Gastrocnemius medialis (tissue), 4 donors: Measurements from ENCODE around the gene SLC6A18. TPM values are rescaled to one million over a fixed set of nuclear protein-coding genes. Genes with fewer than 3 reads are reported as not detected.
"Not testable (repeated sequence)": the region's sequence is repeated elsewhere in the genome, so short reads cannot be mapped to it uniquely, and the experiment has no call there.

Source experiments
- ATAC-seq, 2 donors: fragments of 150-250 bp; one replicate each; pipeline ENCODE4 v1.9.1; 2016
- DNase-seq, 2 donors: peaks; one replicate each; pipeline ENCODE4 v3.0.0-alpha.2; 2019
- H3K27ac ChIP-seq, 4 donors: fragments of 200-600 bp; sonication (generic); 1 replicate in 1 of 4; 2 replicates in 3 of 4; pipeline ENCODE4 v1.5.1; 2016 to 2018; ENCODE audit warnings: mild to moderate bottlenecking in 2 of 4, moderate library complexity in 1 of 4
- H3K27me3 ChIP-seq, 3 donors: fragments of 200-600 bp; sonication (generic) in 2 of 3; 1 replicate in 1 of 3; 2 replicates in 2 of 3; pipeline versions ENCODE4 v1.5.1 to v1.6.0; 2016 to 2019; ENCODE audit warnings: mild to moderate bottlenecking in 1 of 3, moderate library complexity in 1 of 3
- H3K36me3 ChIP-seq, 2 donors: fragments of 200-600 bp; sonication (generic) in 1 of 2; one replicate each; pipeline ENCODE4 v1.5.1; 2017 to 2018
- H3K4me1 ChIP-seq, 2 donors: fragments of 200-600 bp; sonication (generic) in 1 of 2; one replicate each; pipeline ENCODE4 v1.5.1; 2016 to 2017; ENCODE audit warnings: mild to moderate bottlenecking in 2 of 2
- H3K4me3 ChIP-seq, 4 donors: fragments of 200-600 bp; sonication (generic) in 3 of 4; 1 replicate in 1 of 4; 2 replicates in 3 of 4; pipeline ENCODE4 v1.5.1; 2016 to 2019; ENCODE audit warnings: mild to moderate bottlenecking in 2 of 4
- H3K9me3 ChIP-seq, 3 donors: fragments of 200-600 bp; sonication (generic) in 2 of 3; 1 replicate in 1 of 3; 2 replicates in 2 of 3; pipeline ENCODE4 v1.5.1; 2016 to 2019
- POLR2A ChIP-seq, 2 donors: fragments of 450-650 bp; IDR thresholded peaks; one replicate each; pipeline ENCODE4 v1.6.1; 2017; ENCODE audit warnings: antibody characterized with exemption in 2 of 2, mild to moderate bottlenecking in 2 of 2, moderate library complexity in 2 of 2
- in situ Hi-C, 4 donors: fragments of 200-750 bp; cut with MboI; loops; one replicate each; pipeline versions ENCODE4 v1.15.0 to v1.8.0; 2017; ENCODE audit warnings: low sequenced_read_pairs in 4 of 4
- intact Hi-C: fragments of 100-400 bp; cut with DNase I; formaldehyde crosslinking; loops from one replicate; pipeline ENCODE4 v1.15.1; 2023; ENCODE audit warnings: low total_unique reads
- total RNA-seq, 4 donors: library from RNA; depleted of rRNA; stranded (reverse); fragments of >200 nt; gene quantifications; one replicate each; pipeline versions ENCODE4 v1.1.0 to v1.2.3, GENCODE V29; 2016
- TF ChIP-seq, protein P1 (sequence below), 5 experiments: fragments of 450-650 bp in 3 of 5; fragments of 200-600 bp in 2 of 5; sonication (generic) in 2 of 5; IDR thresholded peaks in 4 of 5; conservative IDR thresholded peaks in 1 of 5; 1 replicate in 4 of 5; 2 replicates in 1 of 5; pipeline ENCODE4 v1.5.1; 2016 to 2019; ENCODE audit warnings: antibody characterized with exemption in 5 of 5, mild to moderate bottlenecking in 3 of 5, moderate library complexity in 3 of 5

The SLC6A18 gene
- total RNA-seq, 4 donors from 2014 or later: not detected

DNA sequence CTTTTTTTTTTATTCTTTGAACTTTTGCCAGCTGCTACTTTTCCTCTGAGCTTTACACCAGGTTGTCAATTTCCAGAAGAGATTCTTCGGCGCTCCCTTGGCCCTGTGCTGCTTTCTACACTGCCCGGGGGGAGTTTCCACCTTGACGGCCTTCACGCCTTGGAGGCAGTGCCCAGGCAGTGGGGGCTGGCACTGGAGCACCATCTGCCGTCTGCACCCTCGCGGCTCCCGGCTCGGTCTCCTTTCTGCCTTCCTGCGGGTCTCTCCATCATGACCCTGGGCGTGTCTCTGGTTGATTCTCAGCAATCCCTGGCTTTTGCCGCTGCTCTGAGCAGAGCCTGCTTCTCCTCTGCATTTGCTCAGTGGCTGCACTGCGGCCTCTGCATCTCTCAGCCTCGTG is 2.9 kb downstream of the SLC6A18 start:
- DNase-seq: no peak
- ATAC-seq: no peak
- no peaks in the 10 kb centered on the region for H3K36me3 ChIP-seq
- in situ Hi-C loops: no loop called here
- H3K4me3 ChIP-seq: no peak overlapping the region
- H3K27ac ChIP-seq: no peak overlapping the region
- H3K4me1 ChIP-seq: peaks cover 5 to 7% of the 10 kb centered on the region in 2 donors
- H3K27me3 ChIP-seq: peaks cover 0 to 4% (median 0%) of the 10 kb centered on the region in 3 donors
- intact Hi-C loops: no loop called here
- no peak for TF ChIP-seq POLR2A (IDR thresholded peaks at IDR 0.05)
- TF ChIP-seq, protein P1, sequence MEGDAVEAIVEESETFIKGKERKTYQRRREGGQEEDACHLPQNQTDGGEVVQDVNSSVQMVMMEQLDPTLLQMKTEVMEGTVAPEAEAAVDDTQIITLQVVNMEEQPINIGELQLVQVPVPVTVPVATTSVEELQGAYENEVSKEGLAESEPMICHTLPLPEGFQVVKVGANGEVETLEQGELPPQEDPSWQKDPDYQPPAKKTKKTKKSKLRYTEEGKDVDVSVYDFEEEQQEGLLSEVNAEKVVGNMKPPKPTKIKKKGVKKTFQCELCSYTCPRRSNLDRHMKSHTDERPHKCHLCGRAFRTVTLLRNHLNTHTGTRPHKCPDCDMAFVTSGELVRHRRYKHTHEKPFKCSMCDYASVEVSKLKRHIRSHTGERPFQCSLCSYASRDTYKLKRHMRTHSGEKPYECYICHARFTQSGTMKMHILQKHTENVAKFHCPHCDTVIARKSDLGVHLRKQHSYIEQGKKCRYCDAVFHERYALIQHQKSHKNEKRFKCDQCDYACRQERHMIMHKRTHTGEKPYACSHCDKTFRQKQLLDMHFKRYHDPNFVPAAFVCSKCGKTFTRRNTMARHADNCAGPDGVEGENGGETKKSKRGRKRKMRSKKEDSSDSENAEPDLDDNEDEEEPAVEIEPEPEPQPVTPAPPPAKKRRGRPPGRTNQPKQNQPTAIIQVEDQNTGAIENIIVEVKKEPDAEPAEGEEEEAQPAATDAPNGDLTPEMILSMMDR (IDR thresholded peaks at IDR 0.05 in 4 of 5, conservative IDR thresholded peaks at IDR 0.05 in 1 of 5): no peak
- no peaks in the 10 kb centered on the region for H3K9me3 ChIP-seq

DNA sequence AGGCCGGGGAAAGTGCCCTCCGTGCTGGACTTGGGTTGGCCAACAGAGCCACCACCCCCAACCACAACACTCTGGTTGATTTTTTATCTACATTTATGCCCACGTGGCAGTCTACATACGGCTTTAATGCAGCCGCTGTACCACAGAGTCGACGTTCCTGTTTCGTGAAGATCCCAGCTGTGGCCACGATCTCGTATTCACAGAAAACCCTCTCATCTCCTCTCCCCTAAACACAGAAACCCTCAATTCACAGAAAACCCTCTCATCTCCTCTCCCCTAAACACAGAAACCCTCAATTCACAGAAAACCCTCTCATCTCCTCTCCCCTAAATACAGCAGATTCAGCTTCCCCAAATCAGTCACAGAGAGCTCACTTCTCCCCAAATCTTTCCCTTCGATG is 3.8 kb downstream of the SLC6A18 start:
- H3K4me3 ChIP-seq, DNase-seq, ATAC-seq, H3K9me3 ChIP-seq, intact Hi-C loops, in situ Hi-C loops, H3K27me3 ChIP-seq, H3K36me3 ChIP-seq, H3K27ac ChIP-seq, H3K4me1 ChIP-seq: not testable (repeated sequence)

DNA sequence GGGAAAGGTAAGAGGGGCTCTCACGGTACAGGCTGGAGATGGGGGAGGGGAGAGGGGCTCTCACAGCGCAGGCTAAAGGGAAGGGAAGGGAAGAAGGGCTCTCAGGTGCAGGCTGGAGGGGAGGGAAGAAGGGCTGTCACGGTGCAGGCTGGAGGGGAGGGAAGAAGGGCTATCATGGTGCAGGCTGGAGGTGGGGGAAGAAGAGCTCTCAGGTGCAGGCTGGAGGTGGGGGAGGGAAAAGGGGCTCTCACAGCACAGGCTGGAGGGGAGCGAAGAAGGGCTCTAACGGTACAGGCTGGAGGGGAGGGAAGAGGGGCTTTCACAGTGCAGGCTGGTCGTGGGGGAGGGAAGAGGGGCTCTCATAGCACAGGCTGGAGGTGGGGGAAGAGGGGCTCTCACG is 4.6 kb downstream of the SLC6A18 start:
- intact Hi-C loops (no loop called here), in situ Hi-C loops (no loop called here)
- H3K4me3 ChIP-seq: no peak overlapping the region
- TF ChIP-seq, protein P1 (IDR thresholded peaks at IDR 0.05 in 4 of 5, conservative IDR thresholded peaks at IDR 0.05 in 1 of 5): no peak
- no peak for TF ChIP-seq POLR2A (IDR thresholded peaks at IDR 0.05)
- DNase-seq: no peak
- no peak overlapping the region for H3K27ac ChIP-seq
- H3K9me3 ChIP-seq: no peaks in the 10 kb centered on the region
- peaks cover 0 to 4% (median 0%) of the 10 kb centered on the region in 3 donors for H3K27me3 ChIP-seq
- H3K4me1 ChIP-seq: peaks cover 5 to 7% of the 10 kb centered on the region in 2 donors
- ATAC-seq: no peak
- no peaks in the 10 kb centered on the region for H3K36me3 ChIP-seq

DNA sequence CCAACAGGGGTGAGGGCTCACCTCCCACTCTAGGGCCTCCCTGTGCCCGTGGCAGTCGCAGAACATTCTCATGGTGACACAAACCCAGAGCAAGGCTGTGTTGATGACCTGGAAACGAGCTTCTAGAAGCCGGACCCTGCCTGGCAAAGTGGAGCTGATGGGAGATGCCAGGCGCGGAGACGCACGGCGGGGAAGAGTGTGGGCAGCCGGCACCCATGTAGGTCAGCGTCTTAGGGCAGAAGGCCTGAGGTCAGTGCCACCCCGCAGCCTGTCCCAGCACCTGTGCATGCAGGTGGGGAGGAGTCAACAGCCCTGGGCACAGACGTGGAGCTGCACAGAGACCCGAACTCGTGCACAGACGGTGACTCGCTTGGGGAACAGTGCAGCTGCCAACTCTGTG is 5.4 kb downstream of the SLC6A18 start:
- H3K4me3 ChIP-seq: no peak overlapping the region
- peaks cover 0 to 4% (median 0%) of the 10 kb centered on the region in 3 donors for H3K27me3 ChIP-seq
- DNase-seq (no peak), ATAC-seq (no peak)
- intact Hi-C loops (no loop called here), in situ Hi-C loops (no loop called here)
- H3K27ac ChIP-seq: no peak overlapping the region
- no peaks in the 10 kb centered on the region for H3K36me3 ChIP-seq
- no peaks in the 10 kb centered on the region for H3K9me3 ChIP-seq
- peaks cover 5 to 7% of the 10 kb centered on the region in 2 donors for H3K4me1 ChIP-seq
- no peak for TF ChIP-seq POLR2A (IDR thresholded peaks at IDR 0.05)
- TF ChIP-seq, protein P1 (IDR thresholded peaks at IDR 0.05 in 4 of 5, conservative IDR thresholded peaks at IDR 0.05 in 1 of 5): no peak

DNA sequence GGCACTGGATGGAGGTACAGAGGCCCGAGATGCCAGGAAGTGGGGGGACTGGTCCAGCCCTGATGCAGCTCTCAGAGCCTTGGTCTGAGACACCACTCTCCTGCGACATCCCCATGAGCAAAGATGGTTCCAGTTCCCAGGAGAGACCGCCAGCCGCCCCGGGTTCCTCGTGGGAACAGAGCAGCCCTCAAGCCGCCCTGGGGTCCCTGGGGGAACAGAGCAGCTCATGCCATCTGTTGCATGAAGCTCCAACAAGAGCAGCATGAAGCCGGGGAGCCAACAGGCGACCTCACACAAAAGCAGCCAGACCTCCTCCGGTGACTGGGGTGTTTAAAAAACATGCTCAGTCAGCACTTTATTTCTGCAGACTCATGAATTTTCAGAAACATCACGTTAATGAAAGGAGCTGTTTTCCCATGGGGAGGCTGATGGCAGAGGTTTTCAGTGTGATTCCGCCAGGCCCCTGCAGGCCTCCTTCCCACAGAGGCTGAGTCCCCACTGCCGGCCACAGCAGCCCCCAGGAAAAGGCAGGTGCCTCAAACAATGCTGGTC is 6.2 kb downstream of the SLC6A18 start:
- in situ Hi-C loops (no loop called here), intact Hi-C loops (no loop called here)
- no peaks in the 10 kb centered on the region for H3K36me3 ChIP-seq
- H3K9me3 ChIP-seq: no peaks in the 10 kb centered on the region
- H3K27me3 ChIP-seq: peaks cover 0 to 4% (median 3%) of the 10 kb centered on the region in 3 donors
- DNase-seq (no peak), ATAC-seq (no peak)
- no peak overlapping the region for H3K4me3 ChIP-seq
- H3K27ac ChIP-seq: no peak overlapping the region
- H3K4me1 ChIP-seq: peaks cover 5 to 7% of the 10 kb centered on the region in 2 donors
- TF ChIP-seq, protein P1 (IDR thresholded peaks at IDR 0.05 in 4 of 5, conservative IDR thresholded peaks at IDR 0.05 in 1 of 5): no peak
- no peak for TF ChIP-seq POLR2A (IDR thresholded peaks at IDR 0.05)
